Measurements from ENCODE around the gene FAM177A1. TPM values are rescaled to one million over a fixed set of nuclear protein-coding genes. Genes with fewer than 3 reads are reported as not detected.
"Not testable (repeated sequence)": the region's sequence is repeated elsewhere in the genome, so short reads cannot be mapped to it uniquely, and the experiment has no call there.

FAM177A1 gene
- total and polyA plus RNA-seq, 4 donors = 70.7 to 96.4 (median 83.2) TPM

- Histone ChIP-seq H3K36me3 (ENCODE audit: control insufficient read depth in 1 of 2, insufficient read depth in 2 of 2, low read length in 1 of 2) (peaks cover 2 to 15% of the 10 kb centered on the region in 2 donors), H3K9me3 (ENCODE audit: control insufficient read depth, low read length) (no peaks in the 10 kb centered on the region), H3K4me1 (ENCODE audit: control insufficient read depth in 1 of 2, insufficient read depth in 2 of 2, low read length in 2 of 2) (no peaks in the 10 kb centered on the region), H3K27ac (ENCODE audit: low read depth in 1 of 2, low read length in 2 of 2) (no peak overlapping the region), H3K27me3 (ENCODE audit: control insufficient read depth in 1 of 2, insufficient read depth in 2 of 2, low read length in 1 of 2) (no peaks in the 10 kb centered on the region), H3K4me3 (ENCODE audit: low read length in 2 of 2) (no peak overlapping the region)
- intact Hi-C loops (cut with DNase I) = no loop called here
- ATAC-seq (ENCODE audit: low FRiP score) (no peak), DNase-seq (no peak)
- 95 to 96% methylated on average over 3 of the region's 3 CpGs for WGBS, 2 donors
These were observed 26.2 kb downstream of the FAM177A1 start for GRCh38 chr14:35072226-35072625.

- H3K9me3 ChIP-seq (ENCODE audit: control insufficient read depth, low read length) = no peaks in the 10 kb centered on the region
These were observed 27.4 kb downstream of the FAM177A1 start for GRCh38 chr14:35073486-35073885.

GRCh38 chr14:35078082-35078481 lies 32.0 kb downstream of the FAM177A1 start:
- Histone ChIP-seq H3K27ac (ENCODE audit: low read depth in 1 of 2, low read length in 2 of 2) (no peak overlapping the region), H3K4me1 (ENCODE audit: control insufficient read depth in 1 of 2, insufficient read depth in 2 of 2, low read length in 2 of 2) (no peaks in the 10 kb centered on the region), H3K4me3 (ENCODE audit: low read length in 2 of 2) (no peak overlapping the region), H3K9me3 (ENCODE audit: control insufficient read depth, low read length) (no peaks in the 10 kb centered on the region), H3K36me3 (ENCODE audit: control insufficient read depth in 1 of 2, insufficient read depth in 2 of 2, low read length in 1 of 2) (peaks cover 0 to 10% of the 10 kb centered on the region in 2 donors), H3K27me3 (ENCODE audit: control insufficient read depth in 1 of 2, insufficient read depth in 2 of 2, low read length in 1 of 2) (no peaks in the 10 kb centered on the region)
- intact Hi-C loops (cut with DNase I) = no loop called here
- no peak for ATAC-seq (ENCODE audit: low FRiP score)
- 91 to 97% methylated on average over 2 of the region's 2 CpGs for WGBS, 2 donors
- no peak for DNase-seq

More at GRCh38 chr14:35073486-35073885, 27.4 kb downstream of the FAM177A1 start:
- 92 to 97% methylated on average over 1 of the region's 1 CpG for WGBS, 2 donors
- Histone ChIP-seq H3K4me1 (ENCODE audit: control insufficient read depth in 1 of 2, insufficient read depth in 2 of 2, low read length in 2 of 2) (no peaks in the 10 kb centered on the region), H3K27ac (ENCODE audit: low read depth in 1 of 2, low read length in 2 of 2) (no peak overlapping the region), H3K36me3 (ENCODE audit: control insufficient read depth in 1 of 2, insufficient read depth in 2 of 2, low read length in 1 of 2) (peaks cover 2 to 12% of the 10 kb centered on the region in 2 donors), H3K4me3 (ENCODE audit: low read length in 2 of 2) (no peak overlapping the region), H3K27me3 (ENCODE audit: control insufficient read depth in 1 of 2, insufficient read depth in 2 of 2, low read length in 1 of 2) (no peaks in the 10 kb centered on the region)
- ATAC-seq (ENCODE audit: low FRiP score) (no peak), DNase-seq (no peak)
- intact Hi-C loops (cut with DNase I) = no loop called here

- WGBS, 2 donors = 76 to 84% methylated on average over 1 of the region's 1 CpG
- H3K27me3 ChIP-seq (ENCODE audit: control insufficient read depth in 1 of 2, insufficient read depth in 2 of 2, low read length in 1 of 2) = no peaks in the 10 kb centered on the region
- H3K36me3 ChIP-seq (ENCODE audit: control insufficient read depth in 1 of 2, insufficient read depth in 2 of 2, low read length in 1 of 2) = peaks cover 0 to 4% of the 10 kb centered on the region in 2 donors
- intact Hi-C loops (cut with DNase I) = no loop called here
- no peaks in the 10 kb centered on the region for H3K9me3 ChIP-seq (ENCODE audit: control insufficient read depth, low read length)
- no peak overlapping the region for H3K27ac ChIP-seq (ENCODE audit: low read depth in 1 of 2, low read length in 2 of 2)
- ATAC-seq (ENCODE audit: low FRiP score) (no peak), DNase-seq (no peak)
- H3K4me3 ChIP-seq (ENCODE audit: low read length in 2 of 2) = no peak overlapping the region
- no peaks in the 10 kb centered on the region for H3K4me1 ChIP-seq (ENCODE audit: control insufficient read depth in 1 of 2, insufficient read depth in 2 of 2, low read length in 2 of 2)
These were observed 33.7 kb downstream of the FAM177A1 start for GRCh38 chr14:35079742-35080141.

DNA sequence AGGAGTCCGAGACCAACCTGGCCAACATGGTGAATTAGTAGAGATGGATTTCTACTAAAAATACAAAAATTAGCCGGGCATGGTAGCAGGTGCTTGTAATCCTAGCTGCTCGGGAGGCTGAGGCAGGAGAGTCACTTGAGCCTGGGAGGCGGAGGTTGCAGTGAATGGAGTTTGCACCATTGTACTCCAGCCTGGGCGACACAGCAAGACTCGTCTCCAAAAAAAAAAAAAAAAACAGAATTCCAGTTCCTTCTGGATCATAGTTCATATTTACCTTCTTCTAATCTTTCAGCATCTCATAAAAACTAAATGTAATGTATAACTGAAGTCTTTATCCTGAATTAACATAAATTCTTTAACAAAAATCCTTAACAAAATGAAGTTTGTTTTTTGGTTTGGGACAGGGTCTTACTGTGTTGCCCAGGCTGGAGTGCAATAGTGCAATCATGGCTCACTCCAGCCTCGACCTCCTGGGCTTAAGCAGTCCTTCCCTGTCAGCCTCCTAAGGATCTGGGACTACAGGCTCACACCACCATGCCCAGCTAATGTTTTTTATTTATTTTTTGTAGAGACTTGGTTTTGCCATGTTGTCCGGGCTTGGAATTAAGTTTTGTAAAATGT lies 37.6 kb downstream of the FAM177A1 start:
- intact Hi-C loops (cut with DNase I) = no loop called here
- DNase-seq (no peak), ATAC-seq (ENCODE audit: low FRiP score) (no peak)
- Histone ChIP-seq H3K9me3 (ENCODE audit: control insufficient read depth, low read length) (no peaks in the 10 kb centered on the region), H3K36me3 (ENCODE audit: control insufficient read depth in 1 of 2, insufficient read depth in 2 of 2, low read length in 1 of 2) (peaks cover 2 to 4% of the 10 kb centered on the region in 2 donors), H3K27me3 (ENCODE audit: control insufficient read depth in 1 of 2, insufficient read depth in 2 of 2, low read length in 1 of 2) (no peaks in the 10 kb centered on the region), H3K4me3 (ENCODE audit: low read length in 2 of 2) (no peak overlapping the region), H3K27ac (ENCODE audit: low read depth in 1 of 2, low read length in 2 of 2) (no peak overlapping the region), H3K4me1 (ENCODE audit: control insufficient read depth in 1 of 2, insufficient read depth in 2 of 2, low read length in 2 of 2) (no peaks in the 10 kb centered on the region)
- 94 to 96% methylated on average over 8 of the region's 8 CpGs for WGBS, 2 donors

DNA sequence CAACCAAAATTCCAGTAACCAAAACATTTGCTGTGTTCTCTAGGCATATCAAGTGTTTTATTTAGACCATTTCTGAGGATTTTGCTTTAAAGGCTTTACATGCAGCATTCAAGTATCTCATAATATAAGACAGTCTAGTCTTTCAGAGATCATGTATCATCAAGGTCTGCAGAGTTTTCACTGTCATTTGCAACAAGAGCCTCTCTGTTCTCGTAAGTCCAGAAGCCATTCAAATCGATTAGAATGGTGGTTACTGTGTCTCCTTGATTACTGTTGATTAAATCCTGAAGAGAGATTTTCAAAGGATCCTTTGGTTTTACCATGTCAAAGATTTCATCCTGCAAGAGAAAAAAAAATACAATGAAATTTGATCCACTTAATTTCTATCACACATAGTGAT lies 39.4 kb downstream of the FAM177A1 start:
- Histone ChIP-seq H3K27me3 (ENCODE audit: control insufficient read depth in 1 of 2, insufficient read depth in 2 of 2, low read length in 1 of 2) (no peaks in the 10 kb centered on the region), H3K36me3 (ENCODE audit: control insufficient read depth in 1 of 2, insufficient read depth in 2 of 2, low read length in 1 of 2) (peaks cover 0 to 4% of the 10 kb centered on the region in 2 donors), H3K9me3 (ENCODE audit: control insufficient read depth, low read length) (no peaks in the 10 kb centered on the region), H3K4me3 (ENCODE audit: low read length in 2 of 2) (no peak overlapping the region), H3K27ac (ENCODE audit: low read depth in 1 of 2, low read length in 2 of 2) (no peak overlapping the region), H3K4me1 (ENCODE audit: control insufficient read depth in 1 of 2, insufficient read depth in 2 of 2, low read length in 2 of 2) (no peaks in the 10 kb centered on the region)
- DNase-seq = no peak
- ATAC-seq (ENCODE audit: low FRiP score) = no peak
- intact Hi-C loops (cut with DNase I) = no loop called here
- 85 to 90% methylated on average over 2 of the region's 2 CpGs for WGBS, 2 donors

- Histone ChIP-seq H3K27ac (ENCODE audit: low read depth in 1 of 2, low read length in 2 of 2) (no peak overlapping the region), H3K4me1 (ENCODE audit: control insufficient read depth in 1 of 2, insufficient read depth in 2 of 2, low read length in 2 of 2) (no peaks in the 10 kb centered on the region), H3K27me3 (ENCODE audit: control insufficient read depth in 1 of 2, insufficient read depth in 2 of 2, low read length in 1 of 2) (no peaks in the 10 kb centered on the region), H3K36me3 (ENCODE audit: control insufficient read depth in 1 of 2, insufficient read depth in 2 of 2, low read length in 1 of 2) (peaks cover 0 to 4% of the 10 kb centered on the region in 2 donors), H3K9me3 (ENCODE audit: control insufficient read depth, low read length) (no peaks in the 10 kb centered on the region), H3K4me3 (ENCODE audit: low read length in 2 of 2) (no peak overlapping the region)
- DNase-seq = no peak
- intact Hi-C loops (cut with DNase I) = no loop called here
- WGBS, 2 donors = 86 to 88% methylated on average over 2 of the region's 2 CpGs
- no peak for ATAC-seq (ENCODE audit: low FRiP score)
These were observed 42.4 kb downstream of the FAM177A1 start for GRCh38 chr14:35088514-35088913.

DNA sequence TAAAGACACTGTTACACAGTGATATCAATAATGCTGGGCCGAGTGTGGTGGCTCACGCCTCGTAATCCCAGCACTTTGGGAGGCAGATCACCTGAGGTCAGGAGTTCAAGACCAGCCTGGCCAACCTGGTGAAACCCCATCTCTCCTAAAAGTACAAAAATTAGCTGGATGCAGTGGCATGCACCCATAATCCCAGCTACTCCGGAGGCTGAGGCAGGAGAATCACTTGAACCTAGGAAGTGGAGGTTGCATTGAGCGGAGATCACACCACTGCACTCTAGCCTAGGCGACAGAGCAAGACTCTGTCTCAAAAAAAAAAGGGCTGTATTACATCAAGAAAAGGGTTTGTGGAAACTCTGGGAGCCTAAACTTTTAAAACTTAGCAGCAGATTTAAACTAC lies 48.6 kb downstream of the FAM177A1 start:
- H3K27ac ChIP-seq (ENCODE audit: low read depth in 1 of 2, low read length in 2 of 2); intact Hi-C loops (cut with DNase I); H3K36me3 ChIP-seq (ENCODE audit: control insufficient read depth in 1 of 2, insufficient read depth in 2 of 2, low read length in 1 of 2); DNase-seq; H3K4me1 ChIP-seq (ENCODE audit: control insufficient read depth in 1 of 2, insufficient read depth in 2 of 2, low read length in 2 of 2); ATAC-seq (ENCODE audit: low FRiP score); H3K9me3 ChIP-seq (ENCODE audit: control insufficient read depth, low read length); H3K27me3 ChIP-seq (ENCODE audit: control insufficient read depth in 1 of 2, insufficient read depth in 2 of 2, low read length in 1 of 2); H3K4me3 ChIP-seq (ENCODE audit: low read length in 2 of 2): not testable (repeated sequence)
- 97 to 98% methylated on average over 6 of the region's 6 CpGs for WGBS, 2 donors

- DNase-seq (no peak), ATAC-seq (ENCODE audit: low FRiP score) (no peak)
- intact Hi-C loops (cut with DNase I) = no loop called here
- Histone ChIP-seq H3K36me3 (ENCODE audit: control insufficient read depth in 1 of 2, insufficient read depth in 2 of 2, low read length in 1 of 2) (peaks cover 2 to 4% of the 10 kb centered on the region in 2 donors), H3K27ac (ENCODE audit: low read depth in 1 of 2, low read length in 2 of 2) (no peak overlapping the region), H3K4me3 (ENCODE audit: low read length in 2 of 2) (no peak overlapping the region), H3K9me3 (ENCODE audit: control insufficient read depth, low read length) (no peaks in the 10 kb centered on the region), H3K27me3 (ENCODE audit: control insufficient read depth in 1 of 2, insufficient read depth in 2 of 2, low read length in 1 of 2) (no peaks in the 10 kb centered on the region), H3K4me1 (ENCODE audit: control insufficient read depth in 1 of 2, insufficient read depth in 2 of 2, low read length in 2 of 2) (no peaks in the 10 kb centered on the region)
These were observed 61.8 kb downstream of the FAM177A1 start for GRCh38 chr14:35107866-35108265.

Data from aorta (tissue), 5 donors.